SK-N-SH (cell line): ENCODE measurements around the gene SULT2B1. TPM values are rescaled to one million over a fixed set of nuclear protein-coding genes. Genes with fewer than 3 reads are reported as not detected.

Experiments used
- CTCF ChIA-PET: fragments of 300-600, 350-600 bp; formaldehyde crosslinking; extraction: SDS; loops from one replicate; lab custom pipeline; 2021; lab: Yijun Ruan, JAX
- POLR2A ChIA-PET: fragments of 350-600 bp; sonication (Branson Sonifier 250); formaldehyde crosslinking; extraction: SDS; loops from one replicate; lab custom pipeline; 2020; ENCODE audit warnings: antibody characterized with exemption, inconsistent platforms; lab: Yijun Ruan, JAX
- DNase-seq: peaks from one replicate; pipeline ENCODE4 v3.0.0; 2012
- H2AFZ ChIP-seq: fragments of 200-600 bp; sonication (generic); 2 replicates; pipeline ENCODE4 v1.8.1; 2016; ENCODE audit warnings: antibody characterized with exemption, mild to moderate bottlenecking, low read depth
- H3F3A ChIP-seq: fragments of 200-600 bp; sonication (generic); replicated peaks from 2 replicates; pipeline ENCODE3; 2016; ENCODE audit warnings: antibody characterized with exemption, mild to moderate bottlenecking; ENCODE audit not compliant: insufficient read depth
- H3K27ac ChIP-seq, 2 experiments: fragments of 200-500 bp in 1 of 2; fragments of 200-600 bp in 1 of 2; sonication (Bioruptor generic) in 1 of 2; sonication (generic), shearing (Covaris generic) in 1 of 2; 2 replicates each; pipeline versions ENCODE4 v1.5.1 to v1.6.1; 2014 to 2016; ENCODE audit warnings: low read depth in 2 of 2, inconsistent platforms in 1 of 2, low read length in 1 of 2, mild to moderate bottlenecking in 1 of 2, mixed read lengths in 1 of 2
- H3K27me3 ChIP-seq: fragments of 200-600 bp; sonication (generic), shearing (Covaris generic); 2 replicates; pipeline ENCODE4 v1.6.1; 2016; ENCODE audit warnings: mixed run types; ENCODE audit not compliant: insufficient read depth
- H3K36me3 ChIP-seq, 2 experiments: fragments of 200-500 bp in 1 of 2; fragments of 200-600 bp in 1 of 2; sonication (Bioruptor generic) in 1 of 2; sonication (generic) in 1 of 2; replicated peaks in 1 of 2; 2 replicates each; pipeline versions ENCODE3 to v1.5.1; 2014 to 2016; ENCODE audit warnings: low read length in 1 of 2, mild to moderate bottlenecking in 1 of 2; ENCODE audit not compliant: insufficient read depth in 2 of 2, control insufficient read depth in 1 of 2
- H3K4me1 ChIP-seq, 2 experiments: fragments of 200-500 bp in 1 of 2; fragments of 200-600 bp in 1 of 2; sonication (Bioruptor generic) in 1 of 2; sonication (generic), shearing (Covaris generic) in 1 of 2; 2 replicates each; pipeline versions ENCODE4 v1.5.1 to v1.6.1; 2014 to 2016; ENCODE audit warnings: low read depth in 1 of 2, low read length in 1 of 2, mixed run types in 1 of 2; ENCODE audit not compliant: insufficient read depth in 2 of 2, control insufficient read depth in 1 of 2
- H3K4me2 ChIP-seq: fragments of 200-600 bp; sonication (generic), shearing (Covaris generic); 2 replicates; pipeline ENCODE4 v1.6.1; 2017; ENCODE audit warnings: mixed run types
- H3K4me3 ChIP-seq, 2 experiments: fragments of 200-500 bp in 1 of 2; fragments of 200-600 bp in 1 of 2; sonication (Bioruptor generic) in 1 of 2; sonication (generic), shearing (Covaris generic) in 1 of 2; 2 replicates each; pipeline versions ENCODE4 v1.5.1 to v1.8.1; 2014 to 2016; ENCODE audit warnings: low read depth in 2 of 2, inconsistent platforms in 1 of 2, low read length in 1 of 2, mild to moderate bottlenecking in 1 of 2, mixed read lengths in 1 of 2, moderate library complexity in 1 of 2
- H3K79me2 ChIP-seq: fragments of 200-600 bp; sonication (generic); 2 replicates; pipeline ENCODE4 v1.8.1; 2017; ENCODE audit warnings: mild to moderate bottlenecking; ENCODE audit not compliant: insufficient read depth
- H3K9ac ChIP-seq: fragments of 200-600 bp; sonication (generic); 2 replicates; pipeline ENCODE4 v1.6.1; 2017; ENCODE audit warnings: mixed run types
- H3K9me2 ChIP-seq: fragments of 200-600 bp; sonication (generic); 2 replicates; pipeline ENCODE4 v1.6.1; 2017; ENCODE audit warnings: mixed run types
- H3K9me3 ChIP-seq: fragments of 200-600 bp; sonication (generic); 2 replicates; pipeline ENCODE4 v1.6.1; 2017; ENCODE audit warnings: mixed run types, mild to moderate bottlenecking, moderate library complexity
- H4K20me1 ChIP-seq: fragments of 200-600 bp; sonication (generic); 2 replicates; pipeline ENCODE4 v1.6.1; 2017; ENCODE audit warnings: mild to moderate bottlenecking, mixed run types; ENCODE audit not compliant: insufficient read depth
- EZH2phosphoT487 ChIP-seq: fragments of 200-600 bp; sonication (generic); IDR thresholded peaks from 2 replicates; pipeline ENCODE4 v1.6.1; 2017; ENCODE audit warnings: low read depth, mixed run types, mild to moderate bottlenecking, antibody characterized with exemption, moderate library complexity, borderline replicate concordance
- GABPA ChIP-seq: IDR thresholded peaks from 2 replicates; pipeline ENCODE4 v1.4.0; 2012; ENCODE audit warnings: low read depth, mild to moderate bottlenecking
- JUND ChIP-seq: IDR thresholded peaks from 2 replicates; pipeline ENCODE4 v1.4.0; 2012
- MXI1 ChIP-seq: IDR thresholded peaks from 2 replicates; pipeline ENCODE4 v1.6.1; 2012; ENCODE audit warnings: mild to moderate bottlenecking, low read depth, low read length, improper control_type of control experiment
- NFIC ChIP-seq: IDR thresholded peaks from 2 replicates; pipeline ENCODE4 v1.4.0; 2012; ENCODE audit warnings: borderline replicate concordance
- NRF1 ChIP-seq: IDR thresholded peaks from 2 replicates; pipeline ENCODE4 v1.6.1; 2012; ENCODE audit warnings: low read depth, mild to moderate bottlenecking, low read length
- POLR2AphosphoS5 ChIP-seq: IDR thresholded peaks from 2 replicates; pipeline ENCODE4 v1.6.1; 2012; ENCODE audit warnings: low read depth, low read length
- RAD21 ChIP-seq: IDR thresholded peaks from 2 replicates; pipeline ENCODE4 v1.6.1; 2012; ENCODE audit warnings: mild to moderate bottlenecking, low read length
- RCOR1 ChIP-seq: fragments of 150-350 bp; IDR thresholded peaks from 2 replicates; pipeline ENCODE4 v1.6.1; 2017; ENCODE audit warnings: antibody characterized with exemption, low read length
- RFX5 ChIP-seq: IDR thresholded peaks from 2 replicates; pipeline ENCODE4 v1.6.1; 2012; ENCODE audit warnings: mild to moderate bottlenecking, improper control_type of control experiment, low read length
- SIN3A ChIP-seq: IDR thresholded peaks from 2 replicates; pipeline ENCODE4 v1.6.1; 2012; ENCODE audit warnings: low read depth, mild to moderate bottlenecking, low read length, moderate library complexity, borderline replicate concordance
- TAF1 ChIP-seq: IDR thresholded peaks from 2 replicates; pipeline ENCODE4 v1.6.1; 2012; ENCODE audit warnings: low read depth, mild to moderate bottlenecking, low read length, moderate library complexity, borderline replicate concordance
- WGBS: methylation state at CpG from one replicate; pipeline ENCODE4 v1.1.6; 2017; ENCODE audit warnings: low lambda C conversion rate; 5-methylcytosine and 5-hydroxymethylcytosine counted together
- polyA plus RNA-seq, 3 experiments: library from polyadenylated mRNA; depleted of rRNA; stranded (reverse); fragments of >200 nt; gene quantifications; 2 replicates each; pipeline ENCODE4 v1.2.3, GENCODE V29; 2012
- TF ChIP-seq, protein P1 (sequence below): IDR thresholded peaks from 2 replicates; pipeline ENCODE4 v1.4.0; 2012; ENCODE audit warnings: low read depth, borderline replicate concordance
- TF ChIP-seq, protein P2 (sequence below): IDR thresholded peaks from 2 replicates; pipeline ENCODE4; 2012
- TF ChIP-seq, protein P3 (sequence below): fragments of 150-350 bp; IDR thresholded peaks from 2 replicates; pipeline ENCODE4 v1.6.1; 2017; ENCODE audit warnings: antibody characterized with exemption, low read length, low read depth, borderline replicate concordance
- TF ChIP-seq, protein P4 (sequence below): IDR thresholded peaks from 2 replicates; pipeline ENCODE4 v1.4.0; 2012; ENCODE audit warnings: low read depth

The SULT2B1 gene
- polyA plus RNA-seq, 1 of the 3 experiments (the other 2 are of a cell fraction), result 0.92 TPM

DNA sequence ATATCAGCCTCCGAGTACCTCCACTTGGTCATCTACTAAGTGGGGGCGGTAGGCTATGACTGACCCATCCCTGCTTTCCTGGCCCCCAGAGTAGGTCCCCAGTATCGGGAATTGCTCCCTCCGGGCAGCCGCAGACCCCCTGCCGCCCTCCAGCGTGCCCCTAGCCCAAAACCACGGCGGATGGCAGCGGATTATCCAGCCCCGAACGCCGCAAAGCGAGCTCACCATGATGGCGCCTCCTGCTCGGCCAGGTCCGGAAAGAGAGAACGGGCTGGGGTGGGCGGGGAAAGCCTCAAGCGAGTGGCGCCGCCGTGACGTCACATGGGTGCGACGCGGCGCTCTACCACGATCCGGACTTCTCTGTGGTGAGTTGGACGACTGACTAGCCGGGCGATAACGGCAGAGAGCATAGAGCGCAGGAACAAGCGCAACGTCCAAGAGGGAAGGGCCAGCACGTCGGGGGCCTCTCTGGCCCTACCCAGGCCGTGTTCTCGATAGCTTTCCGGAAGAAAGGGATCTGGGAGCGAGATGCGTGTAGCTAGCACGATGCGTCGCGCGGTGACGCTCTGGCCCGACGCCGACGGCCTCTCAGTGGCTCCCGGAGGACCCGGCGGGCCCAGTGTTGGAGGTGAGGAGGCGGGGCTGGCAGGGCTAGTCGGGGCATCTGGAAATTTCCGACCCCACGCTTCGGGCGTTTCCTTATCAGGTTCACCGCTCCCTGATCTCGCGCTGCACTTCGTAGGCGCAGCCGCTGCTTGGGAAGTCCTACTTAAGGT is 67.1 kb downstream of the SULT2B1 start, which contains the start of the genes RPL18 and SPHK2 (continued):
- TF ChIP-seq TAF1 (peak; percentile 97), MXI1 (peak; percentile 75; the same call in 1 of the 2 replicates), EZH2phosphoT487 (no peak), NFIC (no peak), POLR2AphosphoS5 (peak; percentile 98), GABPA (peak; percentile 95), RFX5 (no peak), JUND (no peak)
- TF ChIP-seq, protein P1, sequence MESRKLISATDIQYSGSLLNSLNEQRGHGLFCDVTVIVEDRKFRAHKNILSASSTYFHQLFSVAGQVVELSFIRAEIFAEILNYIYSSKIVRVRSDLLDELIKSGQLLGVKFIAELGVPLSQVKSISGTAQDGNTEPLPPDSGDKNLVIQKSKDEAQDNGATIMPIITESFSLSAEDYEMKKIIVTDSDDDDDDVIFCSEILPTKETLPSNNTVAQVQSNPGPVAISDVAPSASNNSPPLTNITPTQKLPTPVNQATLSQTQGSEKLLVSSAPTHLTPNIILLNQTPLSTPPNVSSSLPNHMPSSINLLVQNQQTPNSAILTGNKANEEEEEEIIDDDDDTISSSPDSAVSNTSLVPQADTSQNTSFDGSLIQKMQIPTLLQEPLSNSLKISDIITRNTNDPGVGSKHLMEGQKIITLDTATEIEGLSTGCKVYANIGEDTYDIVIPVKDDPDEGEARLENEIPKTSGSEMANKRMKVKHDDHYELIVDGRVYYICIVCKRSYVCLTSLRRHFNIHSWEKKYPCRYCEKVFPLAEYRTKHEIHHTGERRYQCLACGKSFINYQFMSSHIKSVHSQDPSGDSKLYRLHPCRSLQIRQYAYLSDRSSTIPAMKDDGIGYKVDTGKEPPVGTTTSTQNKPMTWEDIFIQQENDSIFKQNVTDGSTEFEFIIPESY, result peak; percentile 82; the same call in 1 of the 2 replicates
- TF ChIP-seq, protein P2, sequence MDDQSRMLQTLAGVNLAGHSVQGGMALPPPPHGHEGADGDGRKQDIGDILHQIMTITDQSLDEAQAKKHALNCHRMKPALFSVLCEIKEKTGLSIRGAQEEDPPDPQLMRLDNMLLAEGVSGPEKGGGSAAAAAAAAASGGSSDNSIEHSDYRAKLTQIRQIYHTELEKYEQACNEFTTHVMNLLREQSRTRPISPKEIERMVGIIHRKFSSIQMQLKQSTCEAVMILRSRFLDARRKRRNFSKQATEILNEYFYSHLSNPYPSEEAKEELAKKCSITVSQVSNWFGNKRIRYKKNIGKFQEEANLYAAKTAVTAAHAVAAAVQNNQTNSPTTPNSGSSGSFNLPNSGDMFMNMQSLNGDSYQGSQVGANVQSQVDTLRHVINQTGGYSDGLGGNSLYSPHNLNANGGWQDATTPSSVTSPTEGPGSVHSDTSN, result peak; percentile 51; the same call in 1 of the 2 replicates

DNA sequence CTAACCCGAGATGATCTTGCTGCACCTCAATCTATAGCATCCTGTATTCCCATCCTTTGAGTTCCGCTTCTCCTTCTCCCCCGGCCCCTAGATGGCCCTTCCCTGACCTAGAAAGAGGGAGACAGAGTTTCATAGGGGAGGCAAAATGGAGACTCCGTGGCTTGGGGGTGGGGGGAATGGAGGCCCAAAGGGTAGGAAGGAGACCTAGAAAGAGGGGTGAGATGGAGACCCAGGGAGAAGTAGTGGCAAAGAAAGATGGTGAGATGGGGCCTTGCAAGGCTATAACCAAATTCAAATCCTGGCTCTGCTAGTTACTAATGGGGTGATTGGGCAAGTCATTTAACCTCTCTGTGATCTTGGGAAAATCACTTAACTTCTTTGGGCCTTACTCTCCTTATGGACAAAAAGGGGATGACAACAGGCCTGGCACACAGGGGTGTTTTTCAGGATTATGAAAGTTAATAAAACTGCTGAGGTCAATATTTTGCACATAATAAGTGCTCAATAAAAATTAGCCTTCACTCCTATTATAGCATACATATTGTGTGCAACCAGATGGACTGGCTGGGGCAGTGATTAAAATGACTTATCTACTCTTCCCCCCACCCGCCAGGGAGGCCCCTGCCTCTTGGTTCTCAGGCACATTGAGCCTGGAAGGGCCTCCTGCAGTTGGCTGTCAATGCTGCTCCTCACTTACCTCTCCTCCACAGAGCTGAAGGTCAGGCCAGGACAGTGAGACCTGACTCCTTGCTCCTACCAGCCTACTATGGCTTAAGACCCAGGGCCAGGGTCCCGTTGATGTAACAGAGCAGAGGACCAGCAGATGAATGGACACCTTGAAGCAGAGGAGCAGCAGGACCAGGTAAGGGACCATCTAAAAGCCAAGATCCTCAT is 68.0 kb downstream of the SULT2B1 start:
- H3K4me3 ChIP-seq, result peak overlapping the region; percentile 67 to 93
- peaks cover 15 to 37% of the 10 kb centered on the region in 2 experiments; a peak in 3 of 4 replicates for H3K4me1 ChIP-seq
- TF ChIP-seq SIN3A (no peak), RAD21 (no peak), NRF1 (no peak), RCOR1 (no peak)
- TF ChIP-seq, protein P1, result no peak
- TF ChIP-seq, protein P3, sequence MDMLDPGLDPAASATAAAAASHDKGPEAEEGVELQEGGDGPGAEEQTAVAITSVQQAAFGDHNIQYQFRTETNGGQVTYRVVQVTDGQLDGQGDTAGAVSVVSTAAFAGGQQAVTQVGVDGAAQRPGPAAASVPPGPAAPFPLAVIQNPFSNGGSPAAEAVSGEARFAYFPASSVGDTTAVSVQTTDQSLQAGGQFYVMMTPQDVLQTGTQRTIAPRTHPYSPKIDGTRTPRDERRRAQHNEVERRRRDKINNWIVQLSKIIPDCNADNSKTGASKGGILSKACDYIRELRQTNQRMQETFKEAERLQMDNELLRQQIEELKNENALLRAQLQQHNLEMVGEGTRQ, result no peak
- TF ChIP-seq, protein P4, sequence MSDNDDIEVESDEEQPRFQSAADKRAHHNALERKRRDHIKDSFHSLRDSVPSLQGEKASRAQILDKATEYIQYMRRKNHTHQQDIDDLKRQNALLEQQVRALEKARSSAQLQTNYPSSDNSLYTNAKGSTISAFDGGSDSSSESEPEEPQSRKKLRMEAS, result no peak
- H3K9me3 ChIP-seq, result no peaks in the 10 kb centered on the region
- H3K9me2 ChIP-seq, result no peaks in the 10 kb centered on the region
- WGBS, result 33% methylated on average over 6 of the region's 6 CpGs
- peaks cover 38% of the 10 kb centered on the region for H3K79me2 ChIP-seq
- ChIA-PET CTCF (interaction anchor here (0.8 to 1.7 kb wide), 4 partner anchors 14 to 130 kb away, joined by 3 to 6 read pairs (median 4); partner anchors contain the start of gene CA11), POLR2A (interaction anchor here (0.6 to 1.4 kb wide), 9 partner anchors 10 to 179 kb away, joined by 3 to 17 read pairs (median 3); partner anchors contain the start of gene CA11)
- peak overlapping the region; percentile 79 for H3K9ac ChIP-seq
- DNase-seq, result no peak
- H4K20me1 ChIP-seq, result peaks cover 37% of the 10 kb centered on the region
- peaks cover 28 to 32% of the 10 kb centered on the region in 2 experiments for H3K36me3 ChIP-seq
- peak overlapping the region; percentile 36 for H2AFZ ChIP-seq
- peak overlapping the region; percentile 74 to 87 for H3K27ac ChIP-seq
- no peaks in the 10 kb centered on the region for H3K27me3 ChIP-seq
- H3K4me2 ChIP-seq, result peak overlapping the region; percentile 74
- peaks cover 52% of the 10 kb centered on the region for H3F3A ChIP-seq
